HL-60 (cell line): ENCODE results near the gene U2AF1L4.

Source experiments
- CTCF ChIP-seq: IDR thresholded peaks from one replicate; pipeline ENCODE4 v1.5.1; 2011; ENCODE audit warnings: low read length, control low read depth, inconsistent platforms; ENCODE audit not compliant: insufficient read depth
- GABPA ChIP-seq: IDR thresholded peaks from 2 replicates; pipeline ENCODE4 v1.6.1; 2012; ENCODE audit warnings: low read depth
- POLR2AphosphoS5 ChIP-seq: IDR thresholded peaks from 2 replicates; pipeline ENCODE4 v1.6.1; 2012; ENCODE audit warnings: low read depth
- SPI1 ChIP-seq: IDR thresholded peaks from 2 replicates; pipeline ENCODE4 v1.6.1; 2012; ENCODE audit warnings: low read depth, mild to moderate bottlenecking, borderline replicate concordance

DNA sequence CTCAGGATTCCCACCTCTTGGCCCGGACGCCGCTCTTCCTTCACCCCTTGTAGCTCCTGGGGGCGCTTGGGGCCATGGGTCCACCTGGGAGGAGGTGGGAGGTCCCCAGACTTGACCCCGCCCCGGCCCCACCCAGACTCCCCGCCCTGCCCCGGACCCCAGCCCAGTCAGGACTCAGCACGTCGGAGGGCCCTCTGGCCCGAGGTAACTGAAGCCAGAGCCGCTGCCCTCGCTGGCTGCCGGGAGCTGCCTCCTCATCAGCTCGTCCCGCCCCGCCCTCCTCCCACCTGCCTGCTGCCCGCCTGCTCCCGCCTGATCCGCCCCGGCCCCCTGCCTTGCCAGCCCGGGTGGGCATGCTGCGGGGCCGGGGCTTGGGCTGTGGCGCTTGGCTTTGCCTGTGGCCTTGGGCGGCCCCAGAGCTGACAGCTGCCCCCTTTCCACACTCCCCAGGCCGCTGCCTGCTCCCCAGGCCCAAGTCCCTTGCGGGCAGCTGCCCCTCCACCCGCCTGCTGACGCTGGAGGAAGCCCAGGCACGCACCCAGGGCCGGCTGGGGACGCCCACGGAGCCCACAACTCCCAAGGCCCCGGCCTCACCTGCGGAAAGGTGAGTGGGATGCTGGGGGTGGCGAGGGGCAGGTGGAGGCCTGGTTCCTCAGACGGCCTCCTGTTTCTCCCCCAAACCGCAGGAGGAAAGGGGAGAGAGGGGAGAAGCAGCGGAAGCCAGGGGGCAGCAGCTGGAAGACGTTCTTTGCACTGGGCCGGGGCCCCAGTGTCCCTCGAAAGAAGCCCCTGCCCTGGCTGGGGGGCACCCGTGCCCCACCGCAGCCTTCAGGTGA, 39.5 kb upstream of the U2AF1L4 start:
- TF ChIP-seq CTCF (no peak), SPI1 (no peak), GABPA (no peak), POLR2AphosphoS5 (no peak)
